Epithelial cell of esophagus (primary cell): ENCODE measurements around the gene PRTFDC1.

Experiments used
- DNase-seq: peaks from one replicate; pipeline ENCODE4 v3.0.0; 2010; ENCODE audit warnings: low read depth
- H3K4me3 ChIP-seq: 2 replicates; pipeline ENCODE4 v1.5.1; 2011; ENCODE audit warnings: mild to moderate bottlenecking, low read length, control low read depth
- TF ChIP-seq, protein P1 (sequence below): IDR thresholded peaks from 2 replicates; pipeline ENCODE4 v1.5.1; 2011; ENCODE audit warnings: low read depth, mild to moderate bottlenecking, low read length, control low read depth, inconsistent platforms; ENCODE audit not compliant: insufficient read depth; ENCODE audit errors: missing control alignments

The PRTFDC1 gene

DNA sequence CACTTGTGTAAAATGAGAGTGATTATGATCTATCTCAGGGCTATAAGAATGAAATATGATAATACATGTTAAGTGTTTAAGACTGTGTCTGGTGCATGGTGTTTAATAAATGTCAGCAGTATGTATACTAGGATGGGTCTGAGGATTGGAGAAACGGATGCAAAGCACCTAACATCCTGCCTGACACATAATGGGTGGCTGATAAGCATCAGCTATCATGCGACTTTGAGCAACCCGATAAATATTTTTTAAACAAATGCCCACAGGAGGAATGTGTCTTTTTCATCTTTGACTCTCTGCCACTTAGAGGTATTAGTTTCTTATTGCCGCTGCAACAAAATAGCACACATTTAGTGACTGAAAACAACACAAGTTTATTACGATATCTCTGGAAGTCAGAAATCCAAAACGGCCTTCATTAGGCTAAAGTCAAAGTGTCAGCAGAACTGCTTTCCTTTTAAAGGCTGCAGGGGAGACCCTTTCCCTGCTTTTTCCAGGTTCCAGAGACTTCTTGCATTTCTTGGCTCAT is 135.5 kb downstream of the PRTFDC1 start:
- no peak overlapping the region for H3K4me3 ChIP-seq
- TF ChIP-seq, protein P1, sequence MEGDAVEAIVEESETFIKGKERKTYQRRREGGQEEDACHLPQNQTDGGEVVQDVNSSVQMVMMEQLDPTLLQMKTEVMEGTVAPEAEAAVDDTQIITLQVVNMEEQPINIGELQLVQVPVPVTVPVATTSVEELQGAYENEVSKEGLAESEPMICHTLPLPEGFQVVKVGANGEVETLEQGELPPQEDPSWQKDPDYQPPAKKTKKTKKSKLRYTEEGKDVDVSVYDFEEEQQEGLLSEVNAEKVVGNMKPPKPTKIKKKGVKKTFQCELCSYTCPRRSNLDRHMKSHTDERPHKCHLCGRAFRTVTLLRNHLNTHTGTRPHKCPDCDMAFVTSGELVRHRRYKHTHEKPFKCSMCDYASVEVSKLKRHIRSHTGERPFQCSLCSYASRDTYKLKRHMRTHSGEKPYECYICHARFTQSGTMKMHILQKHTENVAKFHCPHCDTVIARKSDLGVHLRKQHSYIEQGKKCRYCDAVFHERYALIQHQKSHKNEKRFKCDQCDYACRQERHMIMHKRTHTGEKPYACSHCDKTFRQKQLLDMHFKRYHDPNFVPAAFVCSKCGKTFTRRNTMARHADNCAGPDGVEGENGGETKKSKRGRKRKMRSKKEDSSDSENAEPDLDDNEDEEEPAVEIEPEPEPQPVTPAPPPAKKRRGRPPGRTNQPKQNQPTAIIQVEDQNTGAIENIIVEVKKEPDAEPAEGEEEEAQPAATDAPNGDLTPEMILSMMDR = no peak
- no peak for DNase-seq

DNA sequence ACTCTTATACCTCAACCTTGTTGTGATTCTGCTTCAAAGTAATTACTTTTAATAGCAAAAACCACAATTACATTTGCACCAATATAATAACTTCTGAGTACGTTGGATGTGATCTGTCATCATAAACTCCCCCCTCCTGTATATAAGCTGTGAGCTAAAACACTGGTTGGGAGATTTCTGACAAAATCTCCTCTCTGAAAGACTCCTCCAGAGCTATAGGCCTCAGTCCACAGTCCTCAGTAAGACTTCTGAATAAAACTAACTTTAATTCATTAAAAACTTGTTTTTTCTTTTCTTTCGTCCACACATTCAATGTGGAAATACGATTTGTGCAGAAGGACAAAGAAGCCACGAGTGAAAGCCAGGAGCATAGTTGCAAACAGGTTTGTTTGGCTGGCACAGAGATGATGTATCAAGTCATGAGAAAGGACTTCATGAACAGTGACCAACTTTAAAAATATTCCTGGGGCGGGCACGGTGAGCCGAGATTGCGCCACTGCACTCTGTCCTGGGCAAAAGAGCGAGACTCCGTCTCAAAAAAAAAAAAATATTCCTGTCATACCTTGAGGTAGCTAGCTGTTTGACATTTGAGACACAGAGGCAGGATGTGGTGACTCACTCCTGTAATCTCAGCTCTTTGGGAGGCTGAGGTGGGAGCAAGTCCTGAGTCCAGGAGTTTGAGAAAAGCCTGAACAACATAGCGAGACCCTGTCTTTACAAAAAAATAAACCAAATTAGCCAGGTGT is 137.7 kb downstream of the PRTFDC1 start:
- peak; percentile 97 for DNase-seq
- H3K4me3 ChIP-seq = no peak overlapping the region
- TF ChIP-seq, protein P1 = no peak

DNA sequence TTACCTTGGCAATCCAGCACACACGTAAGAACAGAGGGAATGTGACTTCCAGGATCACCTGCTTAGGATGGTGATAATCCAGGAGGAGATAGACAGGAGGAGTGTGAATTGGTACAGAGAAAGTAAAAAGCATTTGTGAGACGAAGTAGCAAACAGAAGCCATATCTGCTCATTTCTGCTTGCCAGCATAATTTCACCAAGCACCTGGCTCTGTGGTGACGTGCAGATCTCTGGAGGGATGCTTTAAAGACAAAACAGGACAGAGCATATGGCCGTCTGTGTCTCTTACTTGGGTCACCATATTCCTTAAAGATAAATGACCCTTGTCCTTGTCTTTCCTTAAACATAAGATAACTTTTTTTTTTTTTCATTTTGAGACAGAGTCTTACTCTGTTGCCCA is 138.6 kb downstream of the PRTFDC1 start:
- no peak for DNase-seq
- H3K4me3 ChIP-seq = no peak overlapping the region
- TF ChIP-seq, protein P1 = no peak

DNA sequence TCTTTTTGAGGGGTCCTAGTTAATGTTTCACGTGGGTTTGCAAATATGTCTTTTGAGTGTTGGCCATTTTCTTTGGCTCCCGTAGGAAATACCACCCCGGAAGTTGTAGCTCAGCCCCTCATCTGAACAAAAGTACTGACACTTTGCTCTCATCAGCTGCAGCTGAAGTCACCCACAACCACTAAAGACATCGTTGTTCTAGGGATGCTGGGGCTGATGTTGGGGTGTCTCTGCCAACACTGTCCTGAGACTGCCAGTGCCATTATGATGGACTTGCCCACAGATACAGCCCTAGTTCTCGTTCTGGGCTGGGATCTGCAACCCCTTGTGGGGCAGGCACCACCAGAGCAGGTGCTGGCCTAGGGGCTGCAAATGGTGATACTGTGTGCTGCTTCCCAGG is 146.1 kb downstream of the PRTFDC1 start:
- H3K4me3 ChIP-seq = no peak overlapping the region

GRCh38 chr10:24804956-24805355 is 147.4 kb downstream of the PRTFDC1 start:
- TF ChIP-seq, protein P1 = no peak
- H3K4me3 ChIP-seq = no peak overlapping the region

More for the DNA sequence above, 146.1 kb downstream of the PRTFDC1 start:
- TF ChIP-seq, protein P1 = no peak
- DNase-seq = no peak

GRCh38 chr10:24804392-24804791 is 148.0 kb downstream of the PRTFDC1 start:
- no peak overlapping the region for H3K4me3 ChIP-seq
- TF ChIP-seq, protein P1 = no peak
- DNase-seq = no peak

More at GRCh38 chr10:24804956-24805355, 147.4 kb downstream of the PRTFDC1 start:
- no peak for DNase-seq
